GM23248 (cell line): ENCODE measurements around the gene CADPS.

Experiments used
- EZH2 ChIP-seq: fragments of 200-600 bp; sonication (generic); IDR thresholded peaks from 2 replicates; pipeline ENCODE4 v1.6.1; 2018; ENCODE audit warnings: antibody characterized with exemption, mild to moderate bottlenecking; ENCODE audit not compliant: insufficient read depth, poor library complexity, severe bottlenecking
- EZH2phosphoT487 ChIP-seq: fragments of 200-600 bp; sonication (generic); IDR thresholded peaks from 2 replicates; pipeline ENCODE4 v1.6.1; 2018; ENCODE audit warnings: antibody characterized with exemption, moderate library complexity, mild to moderate bottlenecking, low read depth; ENCODE audit not compliant: insufficient read depth

- TF ChIP-seq EZH2phosphoT487 (no peak), EZH2 (no peak)
These were observed 147.7 kb downstream of the CADPS start for GRCh38 chr3:62727536-62727935.
